ENCODE measurements around the gene IGF2BP3. TPM values are rescaled to one million over a fixed set of nuclear protein-coding genes. Genes with fewer than 3 reads are reported as not detected.

The IGF2BP3 gene
- total and polyA plus RNA-seq, 10 of the 15 experiments (the other 5 are each of a cell fraction or from before 2014, with no cell fraction given) = 4.6 to 61.2 (median 36.9) TPM

- no peak for DNase-seq (ENCODE audit: low read depth, low spot score)
- Histone ChIP-seq H2AFZ (ENCODE audit: control insufficient read depth, low read depth, low read length) (no peak overlapping the region), H3K9me3 (replicated peaks; ENCODE audit: control insufficient read depth, insufficient read depth, low read length) (no peaks in the 10 kb centered on the region), H3K4me2 (ENCODE audit: control insufficient read depth, insufficient read depth) (no peak overlapping the region), H3K36me3 (ENCODE audit: control insufficient read depth in 2 of 2, insufficient read depth in 2 of 2, low read length in 1 of 2) (no peaks in the 10 kb centered on the region), H4K20me1 (ENCODE audit: control insufficient read depth, insufficient read depth) (no peaks in the 10 kb centered on the region), H3K27me3 (replicated peaks in 1 of 2; ENCODE audit: control insufficient read depth in 2 of 2, insufficient read depth in 2 of 2, low read length in 1 of 2) (no peaks in the 10 kb centered on the region), H3K4me3 (no peak overlapping the region), H3K79me2 (ENCODE audit: control insufficient read depth, insufficient read depth, low read length) (no peaks in the 10 kb centered on the region), H3K27ac (ENCODE audit: control insufficient read depth, insufficient read depth) (no peak overlapping the region), H3K4me1 (ENCODE audit: control insufficient read depth, insufficient read depth, low read length) (no peaks in the 10 kb centered on the region), H3K9ac (ENCODE audit: control insufficient read depth, insufficient read depth, low read length) (no peak overlapping the region)
- no peak for FAIRE-seq
- ChIA-PET RAD21 (ENCODE audit: unreplicated experiment) (no interaction called here), POLR2A (no interaction called here), SMC1A (ENCODE audit: uncharacterized antibody, unreplicated experiment) (interaction anchor here (1.0 kb wide), 1 partner anchor 11 kb away, joined by 3 read pairs; no protein-coding TSS in a partner anchor), CTCF (interaction anchor here (1.4 kb wide), 1 partner anchor 9 kb away, joined by 3 read pairs; no protein-coding TSS in a partner anchor)
- in situ Hi-C loops (cut with MboI) = no loop called here
- intact Hi-C loops (cut with micrococcal nuclease; ENCODE audit: unreplicated experiment) = no loop called here
- TF ChIP-seq SREBF2 (IDR thresholded peaks at IDR 0.05; ENCODE audit: low read length) (no peak), SIX5 (IDR thresholded peaks at IDR 0.05; ENCODE audit: low read depth, low read length, severe bottlenecking) (no peak), EZH2 (IDR thresholded peaks at IDR 0.05; ENCODE audit: borderline replicate concordance, control insufficient read depth, low read depth, low read length) (no peak), ZBED1 (IDR thresholded peaks at IDR 0.05; ENCODE audit: borderline replicate concordance) (no peak), NKRF (conservative IDR thresholded peaks at IDR 0.05) (no peak), NFYB (IDR thresholded peaks at IDR 0.05; ENCODE audit: insufficient read depth, low read depth, low read length) (peak; percentile 53; the same call in 1 of the 2 replicates), ELK1 (IDR thresholded peaks at IDR 0.05; ENCODE audit: low read depth, low read length) (no peak), PKNOX1 (IDR thresholded peaks at IDR 0.05) (peak; percentile 64), SMAD1 (IDR thresholded peaks at IDR 0.05; ENCODE audit: low read depth, partially characterized antibody) (no peak), TBL1XR1 (IDR thresholded peaks at IDR 0.05; ENCODE audit: low read depth, low read length) (no peak)
- no peak; the same call in 2 of the 3 replicates for ATAC-seq
- BruUV-seq (replicated peaks) = no TSS peak
- 75% methylated on average over 16 of the region's 18 CpGs for WGBS (ENCODE audit: insufficient coverage, insufficient replicate concordance, low lambda C conversion rate, missing lambda C conversion rate)
Observed at GRCh38 chr7:23285657-23286646, 184.3 kb downstream of the IGF2BP3 start.

Data from GM12878 (cell line).